Suprapubic skin (tissue), 4 donors: Measurements from ENCODE around the gene EPB41.

Experiments
- CTCF ChIP-seq, 2 donors: fragments of 200-600 bp in 1 of 2; fragments of 450-650 bp in 1 of 2; sonication (generic) in 1 of 2; IDR thresholded peaks; one replicate each; pipeline ENCODE4 v1.5.1; 2016 to 2019; ENCODE audit warnings: antibody characterized with exemption in 2 of 2, mild to moderate bottlenecking in 1 of 2, moderate library complexity in 1 of 2
- EP300 ChIP-seq: sonication (generic); formaldehyde crosslinking; IDR thresholded peaks from one replicate; pipeline ENCODE4 v1.6.1; 2017; ENCODE audit warnings: antibody characterized with exemption
- POLR2A ChIP-seq, 2 donors: fragments of 450-650 bp; IDR thresholded peaks; one replicate each; pipeline ENCODE4 v1.6.1; 2017; ENCODE audit warnings: antibody characterized with exemption in 2 of 2, mild to moderate bottlenecking in 2 of 2, moderate library complexity in 2 of 2
- POLR2AphosphoS5 ChIP-seq, 3 donors: sonication (generic); formaldehyde crosslinking; IDR thresholded peaks; one replicate each; pipeline ENCODE4 v1.6.1; 2017; ENCODE audit warnings: antibody characterized with exemption in 3 of 3

- TF ChIP-seq POLR2AphosphoS5 (IDR thresholded peaks at IDR 0.05) = no peak
- TF ChIP-seq CTCF (IDR thresholded peaks at IDR 0.05) = no peak
- TF ChIP-seq POLR2A (IDR thresholded peaks at IDR 0.05) = no peak
- no peak for TF ChIP-seq EP300
Measured at GRCh38 chr1:28982198-28982597, 67.8 kb downstream of the EPB41 start.
